HG03469 (cell line): Measurements from ENCODE around the gene PON1.

Experiments
- ATAC-seq: cut with Tn5 transposase; IDR thresholded peaks from one replicate; pipeline ENCODE4 v1.9.1; 2021; ENCODE audit warnings: mild to moderate bottlenecking, moderate library complexity, moderate number of reproducible peaks; ENCODE audit not compliant: unreplicated experiment

PON1 gene

GRCh38 chr7:95318501-95319100 is 5.7 kb downstream of the PON1 start:
- ATAC-seq: no peak

- no peak for ATAC-seq
Observed at GRCh38 chr7:95317966-95318365, 6.4 kb downstream of the PON1 start.

GRCh38 chr7:95317546-95317945 is 6.8 kb downstream of the PON1 start:
- no peak for ATAC-seq

- peak; percentile 85 for ATAC-seq
Observed at GRCh38 chr7:95316588-95316987, 7.7 kb downstream of the PON1 start.

- no peak for ATAC-seq
Observed at GRCh38 chr7:95312561-95312960, 11.8 kb downstream of the PON1 start.

- no peak for ATAC-seq
Observed at GRCh38 chr7:95311389-95311788, 12.9 kb downstream of the PON1 start.

- no peak for ATAC-seq
Observed at GRCh38 chr7:95309951-95310350, 14.4 kb downstream of the PON1 start.

- no peak for ATAC-seq
Observed at GRCh38 chr7:95304990-95305389, 19.3 kb downstream of the PON1 start.

- ATAC-seq: no peak
Observed at GRCh38 chr7:95303013-95303905, 21.1 kb downstream of the PON1 start.

GRCh38 chr7:95298091-95298490 is 26.2 kb downstream of the PON1 start:
- ATAC-seq: no peak

- ATAC-seq: no peak
Observed at GRCh38 chr7:95297041-95297440, 27.3 kb downstream of the PON1 start.

GRCh38 chr7:95296456-95296855 is 27.9 kb downstream of the PON1 start:
- no peak for ATAC-seq

GRCh38 chr7:95295397-95295796 is 28.9 kb downstream of the PON1 start:
- no peak for ATAC-seq

GRCh38 chr7:95290166-95290830 is 34.0 kb downstream of the PON1 start:
- ATAC-seq: no peak

- ATAC-seq: no peak
Observed at GRCh38 chr7:95286096-95286495, 38.2 kb downstream of the PON1 start.

GRCh38 chr7:95279417-95279816 is 44.9 kb downstream of the PON1 start:
- no peak for ATAC-seq

GRCh38 chr7:95276114-95276513 is 48.2 kb downstream of the PON1 start:
- no peak for ATAC-seq

GRCh38 chr7:95269640-95270039 is 54.7 kb downstream of the PON1 start:
- ATAC-seq: no peak

- no peak for ATAC-seq
Observed at GRCh38 chr7:95267754-95268153, 56.6 kb downstream of the PON1 start.

GRCh38 chr7:95265634-95266033 is 58.7 kb downstream of the PON1 start:
- no peak for ATAC-seq

- no peak for ATAC-seq
Observed at GRCh38 chr7:95264363-95264891, 59.9 kb downstream of the PON1 start.
